NCI-H187 treated with DMSO at 0.1 percent for 48 hours (cell line): ENCODE data around the gene KDM4E.
A peak's percentile ranks its signal among the peaks of the same experiment; 100 is the strongest.

Source experiments
- DNase-seq: peaks from one replicate; lab custom pipeline; 2025; lab: John Stamatoyannopoulos, UW

Gene KDM4E

GRCh38 chr11:95050595-95051202 is 25.6 kb downstream of the KDM4E start:
- DNase-seq = no peak

GRCh38 chr11:95054356-95054755 is 29.3 kb downstream of the KDM4E start:
- DNase-seq = no peak

GRCh38 chr11:95055283-95055897 is 30.3 kb downstream of the KDM4E start:
- DNase-seq = no peak

GRCh38 chr11:95057959-95058358 is 32.9 kb downstream of the KDM4E start:
- no peak for DNase-seq

- DNase-seq = no peak
These were observed 33.6 kb downstream of the KDM4E start for GRCh38 chr11:95058621-95059020.

- no peak for DNase-seq
These were observed 34.0 kb downstream of the KDM4E start for GRCh38 chr11:95059046-95059445.

GRCh38 chr11:95065336-95065735 is 40.3 kb downstream of the KDM4E start:
- no peak for DNase-seq

- no peak for DNase-seq
These were observed 41.6 kb downstream of the KDM4E start, which contains the start of gene SRSF8 for GRCh38 chr11:95066716-95067038. SRSF8 (plus strand) TSS chr11:95066919; CDS start chr11:95067227, 308 bp downstream.

- DNase-seq = no peak
These were observed 42.2 kb downstream of the KDM4E start for GRCh38 chr11:95067039-95067840.

- DNase-seq = no peak
These were observed 42.8 kb downstream of the KDM4E start for GRCh38 chr11:95067841-95068219.

- DNase-seq = peak; percentile 81
These were observed 43.5 kb downstream of the KDM4E start for GRCh38 chr11:95068549-95068948.

- DNase-seq = no peak
These were observed 45.4 kb downstream of the KDM4E start for GRCh38 chr11:95070471-95070870.

- DNase-seq = no peak
These were observed 47.9 kb downstream of the KDM4E start for GRCh38 chr11:95072948-95073347.

- DNase-seq = no peak
These were observed 49.9 kb downstream of the KDM4E start for GRCh38 chr11:95074792-95075563.

GRCh38 chr11:95076416-95076815 is 51.4 kb downstream of the KDM4E start:
- DNase-seq = no peak

GRCh38 chr11:95076981-95077380 is 51.9 kb downstream of the KDM4E start:
- DNase-seq = no peak
